ENCODE measurements around the gene LAMB2. TPM values are rescaled to one million over a fixed set of nuclear protein-coding genes. Genes with fewer than 3 reads are reported as not detected.

The LAMB2 gene
- polyA plus RNA-seq, 1 of the 3 experiments (the other 2 are of a cell fraction): 332 TPM

DNA sequence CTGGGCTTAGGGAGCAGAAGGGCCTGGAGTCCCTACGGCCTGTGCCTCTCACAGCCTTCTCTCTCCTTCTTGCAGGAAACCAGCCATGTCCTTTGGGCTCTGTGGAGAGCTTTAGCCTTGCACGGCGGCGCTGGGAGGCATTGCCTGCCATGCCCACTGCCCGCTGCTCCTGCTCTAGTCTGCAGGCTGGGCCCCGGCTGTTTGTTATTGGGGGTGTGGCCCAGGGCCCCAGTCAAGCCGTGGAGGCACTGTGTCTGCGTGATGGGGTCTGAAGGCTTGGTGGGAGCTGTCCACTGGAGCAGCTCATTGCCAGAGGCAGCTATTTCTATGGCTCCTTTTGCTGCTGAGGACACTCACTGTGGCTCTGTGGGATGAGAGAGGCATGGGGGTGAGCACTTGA lies 42.7 kb upstream of the LAMB2 start:
- H3K36me3 ChIP-seq (replicated peaks in 1 of 2; ENCODE audit: control insufficient read depth in 1 of 2, insufficient read depth in 2 of 2, low read length in 1 of 2): peaks cover 0 to 21% of the 10 kb centered on the region in 2 experiments
- H4K20me1 ChIP-seq (ENCODE audit: insufficient read depth): no peaks in the 10 kb centered on the region
- ChIA-PET CTCF (interaction anchor here (1.0 kb wide), 1 partner anchor 162 kb away, joined by 3 read pairs; no protein-coding TSS in a partner anchor), POLR2A (no interaction called here)
- no peak for TF ChIP-seq MXI1 (IDR thresholded peaks at IDR 0.05; ENCODE audit: low read depth, low read length)
- no peak for TF ChIP-seq JUND (IDR thresholded peaks at IDR 0.05)
- TF ChIP-seq YY1 (IDR thresholded peaks at IDR 0.05; ENCODE audit: low read depth): no peak
- TF ChIP-seq, protein P1, sequence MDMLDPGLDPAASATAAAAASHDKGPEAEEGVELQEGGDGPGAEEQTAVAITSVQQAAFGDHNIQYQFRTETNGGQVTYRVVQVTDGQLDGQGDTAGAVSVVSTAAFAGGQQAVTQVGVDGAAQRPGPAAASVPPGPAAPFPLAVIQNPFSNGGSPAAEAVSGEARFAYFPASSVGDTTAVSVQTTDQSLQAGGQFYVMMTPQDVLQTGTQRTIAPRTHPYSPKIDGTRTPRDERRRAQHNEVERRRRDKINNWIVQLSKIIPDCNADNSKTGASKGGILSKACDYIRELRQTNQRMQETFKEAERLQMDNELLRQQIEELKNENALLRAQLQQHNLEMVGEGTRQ (IDR thresholded peaks at IDR 0.05; ENCODE audit: borderline replicate concordance, low read depth, low read length): no peak
- TF ChIP-seq NRF1 (IDR thresholded peaks at IDR 0.05; ENCODE audit: low read depth, low read length): no peak
- TF ChIP-seq SMC3 (IDR thresholded peaks at IDR 0.05; ENCODE audit: low read depth, low read length): no peak
- TF ChIP-seq POLR2AphosphoS5 (IDR thresholded peaks at IDR 0.05; ENCODE audit: low read depth, low read length): no peak
- TF ChIP-seq MEF2A (IDR thresholded peaks at IDR 0.05; ENCODE audit: borderline replicate concordance, low read depth): no peak
- TF ChIP-seq GATA2 (CRISPR knock-in tag; IDR thresholded peaks at IDR 0.05): no peak
- no peak for TF ChIP-seq NFIC (IDR thresholded peaks at IDR 0.05; ENCODE audit: borderline replicate concordance)
- TF ChIP-seq TCF12 (IDR thresholded peaks at IDR 0.05): no peak
- TF ChIP-seq, protein P2, sequence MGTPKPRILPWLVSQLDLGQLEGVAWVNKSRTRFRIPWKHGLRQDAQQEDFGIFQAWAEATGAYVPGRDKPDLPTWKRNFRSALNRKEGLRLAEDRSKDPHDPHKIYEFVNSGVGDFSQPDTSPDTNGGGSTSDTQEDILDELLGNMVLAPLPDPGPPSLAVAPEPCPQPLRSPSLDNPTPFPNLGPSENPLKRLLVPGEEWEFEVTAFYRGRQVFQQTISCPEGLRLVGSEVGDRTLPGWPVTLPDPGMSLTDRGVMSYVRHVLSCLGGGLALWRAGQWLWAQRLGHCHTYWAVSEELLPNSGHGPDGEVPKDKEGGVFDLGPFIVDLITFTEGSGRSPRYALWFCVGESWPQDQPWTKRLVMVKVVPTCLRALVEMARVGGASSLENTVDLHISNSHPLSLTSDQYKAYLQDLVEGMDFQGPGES (IDR thresholded peaks at IDR 0.05; ENCODE audit: low read depth, low read length): no peak
- TF ChIP-seq RXRA (IDR thresholded peaks at IDR 0.05; ENCODE audit: borderline replicate concordance, low read depth): no peak
- TF ChIP-seq GABPA (IDR thresholded peaks at IDR 0.05; ENCODE audit: low read depth): no peak
- TF ChIP-seq ELF1 (IDR thresholded peaks at IDR 0.05): no peak
- TF ChIP-seq FOSL2 (IDR thresholded peaks at IDR 0.05; ENCODE audit: borderline replicate concordance, low read depth): no peak
- no peak for TF ChIP-seq TAF1 (IDR thresholded peaks at IDR 0.05; ENCODE audit: borderline replicate concordance, low read depth, low read length)
- TF ChIP-seq, protein P3, sequence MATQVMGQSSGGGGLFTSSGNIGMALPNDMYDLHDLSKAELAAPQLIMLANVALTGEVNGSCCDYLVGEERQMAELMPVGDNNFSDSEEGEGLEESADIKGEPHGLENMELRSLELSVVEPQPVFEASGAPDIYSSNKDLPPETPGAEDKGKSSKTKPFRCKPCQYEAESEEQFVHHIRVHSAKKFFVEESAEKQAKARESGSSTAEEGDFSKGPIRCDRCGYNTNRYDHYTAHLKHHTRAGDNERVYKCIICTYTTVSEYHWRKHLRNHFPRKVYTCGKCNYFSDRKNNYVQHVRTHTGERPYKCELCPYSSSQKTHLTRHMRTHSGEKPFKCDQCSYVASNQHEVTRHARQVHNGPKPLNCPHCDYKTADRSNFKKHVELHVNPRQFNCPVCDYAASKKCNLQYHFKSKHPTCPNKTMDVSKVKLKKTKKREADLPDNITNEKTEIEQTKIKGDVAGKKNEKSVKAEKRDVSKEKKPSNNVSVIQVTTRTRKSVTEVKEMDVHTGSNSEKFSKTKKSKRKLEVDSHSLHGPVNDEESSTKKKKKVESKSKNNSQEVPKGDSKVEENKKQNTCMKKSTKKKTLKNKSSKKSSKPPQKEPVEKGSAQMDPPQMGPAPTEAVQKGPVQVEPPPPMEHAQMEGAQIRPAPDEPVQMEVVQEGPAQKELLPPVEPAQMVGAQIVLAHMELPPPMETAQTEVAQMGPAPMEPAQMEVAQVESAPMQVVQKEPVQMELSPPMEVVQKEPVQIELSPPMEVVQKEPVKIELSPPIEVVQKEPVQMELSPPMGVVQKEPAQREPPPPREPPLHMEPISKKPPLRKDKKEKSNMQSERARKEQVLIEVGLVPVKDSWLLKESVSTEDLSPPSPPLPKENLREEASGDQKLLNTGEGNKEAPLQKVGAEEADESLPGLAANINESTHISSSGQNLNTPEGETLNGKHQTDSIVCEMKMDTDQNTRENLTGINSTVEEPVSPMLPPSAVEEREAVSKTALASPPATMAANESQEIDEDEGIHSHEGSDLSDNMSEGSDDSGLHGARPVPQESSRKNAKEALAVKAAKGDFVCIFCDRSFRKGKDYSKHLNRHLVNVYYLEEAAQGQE (IDR thresholded peaks at IDR 0.05; ENCODE audit: low read depth, low read length): no peak
- TF ChIP-seq SIN3A (IDR thresholded peaks at IDR 0.05; ENCODE audit: borderline replicate concordance, low read depth, low read length): no peak
- TF ChIP-seq, protein P4, sequence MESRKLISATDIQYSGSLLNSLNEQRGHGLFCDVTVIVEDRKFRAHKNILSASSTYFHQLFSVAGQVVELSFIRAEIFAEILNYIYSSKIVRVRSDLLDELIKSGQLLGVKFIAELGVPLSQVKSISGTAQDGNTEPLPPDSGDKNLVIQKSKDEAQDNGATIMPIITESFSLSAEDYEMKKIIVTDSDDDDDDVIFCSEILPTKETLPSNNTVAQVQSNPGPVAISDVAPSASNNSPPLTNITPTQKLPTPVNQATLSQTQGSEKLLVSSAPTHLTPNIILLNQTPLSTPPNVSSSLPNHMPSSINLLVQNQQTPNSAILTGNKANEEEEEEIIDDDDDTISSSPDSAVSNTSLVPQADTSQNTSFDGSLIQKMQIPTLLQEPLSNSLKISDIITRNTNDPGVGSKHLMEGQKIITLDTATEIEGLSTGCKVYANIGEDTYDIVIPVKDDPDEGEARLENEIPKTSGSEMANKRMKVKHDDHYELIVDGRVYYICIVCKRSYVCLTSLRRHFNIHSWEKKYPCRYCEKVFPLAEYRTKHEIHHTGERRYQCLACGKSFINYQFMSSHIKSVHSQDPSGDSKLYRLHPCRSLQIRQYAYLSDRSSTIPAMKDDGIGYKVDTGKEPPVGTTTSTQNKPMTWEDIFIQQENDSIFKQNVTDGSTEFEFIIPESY (IDR thresholded peaks at IDR 0.05; ENCODE audit: borderline replicate concordance, low read depth): no peak
- DNase-seq: no peak
- H3K4me1 ChIP-seq (ENCODE audit: control insufficient read depth in 1 of 2, insufficient read depth in 2 of 2, low read depth in 1 of 2, low read length in 1 of 2): peaks cover 11 to 63% of the 10 kb centered on the region in 2 experiments
- H3K4me2 ChIP-seq: no peak overlapping the region
- H2AFZ ChIP-seq (ENCODE audit: low read depth): no peak overlapping the region
- no peak overlapping the region for H3K4me3 ChIP-seq (ENCODE audit: low read depth in 2 of 2, low read length in 1 of 2)
- peak overlapping the region in 1 of 2 experiments; percentile 99; a peak in 1 of 4 replicates for H3K27ac ChIP-seq (ENCODE audit: low read depth in 2 of 2, low read length in 1 of 2)
- no peaks in the 10 kb centered on the region for H3F3A ChIP-seq (replicated peaks; ENCODE audit: insufficient read depth)
- no peaks in the 10 kb centered on the region for H3K9me3 ChIP-seq
- 96% methylated on average over 8 of the region's 8 CpGs for WGBS (ENCODE audit: low lambda C conversion rate)
- peaks cover 25% of the 10 kb centered on the region for H3K79me2 ChIP-seq (ENCODE audit: insufficient read depth)
- H3K27me3 ChIP-seq (ENCODE audit: insufficient read depth): no peaks in the 10 kb centered on the region
- no peaks in the 10 kb centered on the region for H3K9me2 ChIP-seq
- H3K9ac ChIP-seq: no peak overlapping the region
